Activated CD4-positive, alpha-beta T cell treated with anti-CD3 and anti-CD28 coated beads, Interleukin-2, amount 10 ng/mL, durations not matched to agents 7 days and 5 days (primary cell): Measurements from ENCODE around the gene PLA2G4B. TPM values are rescaled to one million over a fixed set of nuclear protein-coding genes. Genes with fewer than 3 reads are reported as not detected.
A peak's percentile ranks its signal among the peaks of the same experiment; 100 is the strongest.

Source experiments
- CTCF ChIA-PET: fragments of 350-600 bp; sonication (Branson Sonifier 250); formaldehyde crosslinking; loops from one replicate; lab custom pipeline; 2021; ENCODE audit warnings: antibody characterized with exemption; lab: Charles Lee
- POLR2A ChIA-PET: fragments of 350-600 bp; sonication (Branson Sonifier 250); formaldehyde crosslinking; loops from one replicate; lab custom pipeline; 2021; ENCODE audit warnings: antibody characterized with exemption; lab: Charles Lee
- DNase-seq: peaks from one replicate; pipeline ENCODE4 v3.0.0-alpha.2; 2020
- H3K27ac Mint-ChIP-seq: one replicate; pipeline ENCODE4 v1.8.0; 2021; ENCODE audit warnings: mild to moderate bottlenecking, moderate library complexity, mixed read lengths
- H3K27me3 Mint-ChIP-seq: one replicate; pipeline ENCODE4 v1.8.0; 2021; ENCODE audit warnings: mixed read lengths
- H3K36me3 Mint-ChIP-seq: one replicate; pipeline ENCODE4 v1.8.0; 2021; ENCODE audit warnings: low read depth, mixed read lengths
- H3K4me1 Mint-ChIP-seq: one replicate; pipeline ENCODE4 v1.8.0; 2021; ENCODE audit warnings: mixed read lengths
- H3K4me3 Mint-ChIP-seq: one replicate; pipeline ENCODE4 v1.8.0; 2021; ENCODE audit warnings: mild to moderate bottlenecking, moderate library complexity, mixed read lengths
- H3K9me3 Mint-ChIP-seq: one replicate; pipeline ENCODE4 v1.8.0; 2021; ENCODE audit warnings: mixed read lengths
- total RNA-seq, 2 experiments: library from RNA; stranded (reverse); gene quantifications; one replicate each; pipeline ENCODE4 v1.2.3, GENCODE V29; 2021

The PLA2G4B gene
- total RNA-seq, 2 experiments from 2014 or later, result 10.5 to 17.0 TPM

GRCh38 chr15:41848631-41849030 is 10.0 kb downstream of the PLA2G4B start:
- Mint-ChIP-seq H3K4me1 (no peaks in the 10 kb centered on the region), H3K27ac (no peak overlapping the region), H3K36me3 (peaks cover 9% of the 10 kb centered on the region), H3K27me3 (no peaks in the 10 kb centered on the region), H3K9me3 (no peaks in the 10 kb centered on the region), H3K4me3 (no peak overlapping the region)
- CTCF ChIA-PET, result no interaction called here
- POLR2A ChIA-PET, result no interaction called here
- no peak for DNase-seq

- no peak for DNase-seq
- Mint-ChIP-seq H3K4me3 (no peak overlapping the region), H3K9me3 (no peaks in the 10 kb centered on the region), H3K27ac (no peak overlapping the region), H3K36me3 (peaks cover 9% of the 10 kb centered on the region), H3K4me1 (no peaks in the 10 kb centered on the region), H3K27me3 (no peaks in the 10 kb centered on the region)
- ChIA-PET POLR2A (no interaction called here), CTCF (interaction anchor here (1.2 kb wide), 1 partner anchor 55 kb away, joined by 3 read pairs; no protein-coding TSS in a partner anchor)
These were observed 10.6 kb downstream of the PLA2G4B start for GRCh38 chr15:41849204-41849603.

- DNase-seq, result no peak
- no peaks in the 10 kb centered on the region for H3K4me1 Mint-ChIP-seq
- H3K9me3 Mint-ChIP-seq, result no peaks in the 10 kb centered on the region
- POLR2A ChIA-PET, result no interaction called here
- H3K27ac Mint-ChIP-seq, result no peak overlapping the region
- H3K36me3 Mint-ChIP-seq, result peaks cover 9% of the 10 kb centered on the region
- CTCF ChIA-PET, result interaction anchor here (1.2 to 1.7 kb wide), 2 partner anchors 20 to 55 kb away, joined by 3 to 4 read pairs; no protein-coding TSS in a partner anchor
- no peaks in the 10 kb centered on the region for H3K27me3 Mint-ChIP-seq
- no peak overlapping the region for H3K4me3 Mint-ChIP-seq
These were observed 11.2 kb downstream of the PLA2G4B start for GRCh38 chr15:41849861-41850260.

- POLR2A ChIA-PET, result no interaction called here
- no peak for DNase-seq
- Mint-ChIP-seq H3K27ac (peak overlapping the region; percentile 13), H3K4me3 (no peak overlapping the region), H3K27me3 (no peaks in the 10 kb centered on the region), H3K4me1 (no peaks in the 10 kb centered on the region), H3K9me3 (no peaks in the 10 kb centered on the region), H3K36me3 (peaks cover 9% of the 10 kb centered on the region)
- CTCF ChIA-PET, result interaction anchor here (0.5 to 1.7 kb wide), 6 partner anchors 16 to 281 kb away, joined by 3 to 4 read pairs (median 4); no protein-coding TSS in a partner anchor
These were observed 12.0 kb downstream of the PLA2G4B start for GRCh38 chr15:41850482-41851166.

GRCh38 chr15:41851167-41851523 is 12.5 kb downstream of the PLA2G4B start:
- Mint-ChIP-seq H3K9me3 (no peaks in the 10 kb centered on the region), H3K4me1 (no peaks in the 10 kb centered on the region), H3K27me3 (no peaks in the 10 kb centered on the region), H3K27ac (peak overlapping the region; percentile 13), H3K36me3 (peaks cover 9% of the 10 kb centered on the region), H3K4me3 (no peak overlapping the region)
- CTCF ChIA-PET, result interaction anchor here (0.9 to 1.7 kb wide), 8 partner anchors 10 to 281 kb away, joined by 3 to 4 read pairs (median 4); no protein-coding TSS in a partner anchor
- no peak for DNase-seq
- POLR2A ChIA-PET, result no interaction called here

GRCh38 chr15:41851755-41852370 is 13.2 kb downstream of the PLA2G4B start:
- no peak for DNase-seq
- Mint-ChIP-seq H3K27me3 (no peaks in the 10 kb centered on the region), H3K4me3 (no peak overlapping the region), H3K36me3 (peaks cover 9% of the 10 kb centered on the region), H3K27ac (no peak overlapping the region), H3K4me1 (no peaks in the 10 kb centered on the region), H3K9me3 (no peaks in the 10 kb centered on the region)
- CTCF ChIA-PET, result interaction anchor here (0.9 to 3.0 kb wide), 10 partner anchors 9 to 280 kb away, joined by 3 to 9 read pairs (median 4); no protein-coding TSS in a partner anchor
- POLR2A ChIA-PET, result no interaction called here

GRCh38 chr15:41852736-41853590 is 14.3 kb downstream of the PLA2G4B start:
- Mint-ChIP-seq H3K36me3 (peaks cover 5% of the 10 kb centered on the region), H3K27ac (no peak overlapping the region), H3K4me1 (no peaks in the 10 kb centered on the region), H3K9me3 (no peaks in the 10 kb centered on the region), H3K4me3 (no peak overlapping the region), H3K27me3 (no peaks in the 10 kb centered on the region)
- DNase-seq, result no peak
- ChIA-PET CTCF (interaction anchor here (0.6 to 3.0 kb wide), 5 partner anchors 12 to 276 kb away, joined by 3 to 9 read pairs (median 3); no protein-coding TSS in a partner anchor), POLR2A (no interaction called here)

GRCh38 chr15:41853831-41854230 is 15.2 kb downstream of the PLA2G4B start:
- ChIA-PET CTCF (interaction anchor here (0.5 to 3.0 kb wide), 6 partner anchors 15 to 647 kb away, joined by 3 to 9 read pairs (median 3); no protein-coding TSS in a partner anchor), POLR2A (no interaction called here)
- Mint-ChIP-seq H3K27ac (no peak overlapping the region), H3K4me1 (no peaks in the 10 kb centered on the region), H3K27me3 (no peaks in the 10 kb centered on the region), H3K36me3 (no peaks in the 10 kb centered on the region), H3K9me3 (no peaks in the 10 kb centered on the region), H3K4me3 (no peak overlapping the region)
- no peak for DNase-seq

GRCh38 chr15:41854443-41854842 is 15.8 kb downstream of the PLA2G4B start:
- Mint-ChIP-seq H3K4me1 (no peaks in the 10 kb centered on the region), H3K9me3 (no peaks in the 10 kb centered on the region), H3K27me3 (no peaks in the 10 kb centered on the region), H3K27ac (no peak overlapping the region), H3K36me3 (no peaks in the 10 kb centered on the region), H3K4me3 (no peak overlapping the region)
- CTCF ChIA-PET, result interaction anchor here (0.9 to 3.0 kb wide), 3 partner anchors 14 to 46 kb away, joined by 3 to 9 read pairs (median 6); no protein-coding TSS in a partner anchor
- no peak for DNase-seq
- POLR2A ChIA-PET, result no interaction called here

GRCh38 chr15:41855261-41855961 is 16.8 kb downstream of the PLA2G4B start:
- no peak overlapping the region for H3K4me3 Mint-ChIP-seq
- ChIA-PET POLR2A (no interaction called here), CTCF (interaction anchor here (1.0 to 1.8 kb wide), 2 partner anchors 79 to 95 kb away, joined by 3 read pairs; no protein-coding TSS in a partner anchor)

GRCh38 chr15:41856262-41856661 is 17.6 kb downstream of the PLA2G4B start:
- H3K4me1 Mint-ChIP-seq, result peaks cover 9% of the 10 kb centered on the region
- ChIA-PET CTCF (interaction anchor here (1.0 to 1.8 kb wide), 2 partner anchors 80 to 94 kb away, joined by 3 read pairs; no protein-coding TSS in a partner anchor), POLR2A (no interaction called here)
- H3K27me3 Mint-ChIP-seq, result no peaks in the 10 kb centered on the region
- H3K4me3 Mint-ChIP-seq, result no peak overlapping the region
- H3K36me3 Mint-ChIP-seq, result no peaks in the 10 kb centered on the region
- H3K27ac Mint-ChIP-seq, result no peak overlapping the region
- no peaks in the 10 kb centered on the region for H3K9me3 Mint-ChIP-seq
- no peak for DNase-seq

More at GRCh38 chr15:41855261-41855961, 16.8 kb downstream of the PLA2G4B start:
- H3K4me1 Mint-ChIP-seq, result peaks cover 6% of the 10 kb centered on the region
- no peak for DNase-seq
- H3K27ac Mint-ChIP-seq, result no peak overlapping the region
- H3K9me3 Mint-ChIP-seq, result no peaks in the 10 kb centered on the region
- no peaks in the 10 kb centered on the region for H3K36me3 Mint-ChIP-seq
- H3K27me3 Mint-ChIP-seq, result no peaks in the 10 kb centered on the region

GRCh38 chr15:41856716-41857115 is 18.1 kb downstream of the PLA2G4B start:
- H3K27me3 Mint-ChIP-seq, result no peaks in the 10 kb centered on the region

More at GRCh38 chr15:41856716-41857115, 18.1 kb downstream of the PLA2G4B start:
- H3K4me3 Mint-ChIP-seq, result no peak overlapping the region
- H3K36me3 Mint-ChIP-seq, result no peaks in the 10 kb centered on the region
- no peaks in the 10 kb centered on the region for H3K9me3 Mint-ChIP-seq
- no peak overlapping the region for H3K27ac Mint-ChIP-seq
- ChIA-PET POLR2A (no interaction called here), CTCF (interaction anchor here (1.0 to 1.8 kb wide), 3 partner anchors 19 to 93 kb away, joined by 3 read pairs; no protein-coding TSS in a partner anchor)
- DNase-seq, result no peak
- H3K4me1 Mint-ChIP-seq, result peaks cover 9% of the 10 kb centered on the region
